HG02588 (cell line): Measurements from ENCODE around the gene SSRP1.
"Not testable (repeated sequence)": the region's sequence is repeated elsewhere in the genome, so short reads cannot be mapped to it uniquely, and the experiment has no call there.

Source experiments
- ATAC-seq: cut with Tn5 transposase; IDR thresholded peaks from one replicate; pipeline ENCODE4 v1.9.1; 2021; ENCODE audit warnings: mild to moderate bottlenecking, moderate library complexity; ENCODE audit not compliant: unreplicated experiment

SSRP1 gene

GRCh38 chr11:57303990-57304579 is 31.6 kb downstream of the SSRP1 start:
- no peak for ATAC-seq

GRCh38 chr11:57303280-57303989 is 32.3 kb downstream of the SSRP1 start:
- ATAC-seq: no peak

- no peak for ATAC-seq
These were observed 33.2 kb downstream of the SSRP1 start for GRCh38 chr11:57302489-57302888.

GRCh38 chr11:57301711-57302423 is 33.8 kb downstream of the SSRP1 start:
- ATAC-seq: no peak

GRCh38 chr11:57300785-57301184 is 34.9 kb downstream of the SSRP1 start:
- no peak for ATAC-seq

GRCh38 chr11:57299150-57299737 is 36.4 kb downstream of the SSRP1 start:
- no peak for ATAC-seq

- no peak for ATAC-seq
These were observed 38.5 kb downstream of the SSRP1 start for GRCh38 chr11:57297221-57297620.

- not testable (repeated sequence) for ATAC-seq
These were observed 39.5 kb downstream of the SSRP1 start for GRCh38 chr11:57296205-57296604.

- ATAC-seq: no peak
These were observed 41.2 kb downstream of the SSRP1 start for GRCh38 chr11:57294225-57295131.

GRCh38 chr11:57290288-57290687 is 45.4 kb downstream of the SSRP1 start:
- ATAC-seq: no peak

- no peak for ATAC-seq
These were observed 46.7 kb downstream of the SSRP1 start for GRCh38 chr11:57288771-57289579.

- ATAC-seq: no peak
These were observed 47.8 kb downstream of the SSRP1 start for GRCh38 chr11:57287884-57288283.

GRCh38 chr11:57283231-57283990 is 52.3 kb downstream of the SSRP1 start:
- ATAC-seq: no peak

- not testable (repeated sequence) for ATAC-seq
These were observed 54.1 kb downstream of the SSRP1 start for GRCh38 chr11:57281546-57281945.

- ATAC-seq: no peak
These were observed 56.6 kb downstream of the SSRP1 start for GRCh38 chr11:57279116-57279515.

- ATAC-seq: no peak
These were observed 57.0 kb downstream of the SSRP1 start for GRCh38 chr11:57278721-57279095.

GRCh38 chr11:57277845-57278720 is 57.6 kb downstream of the SSRP1 start:
- ATAC-seq: peak; percentile 79
